Neural progenitor cell (in vitro differentiated cells): ENCODE measurements around the gene SYT5. TPM values are rescaled to one million over a fixed set of nuclear protein-coding genes. Genes with fewer than 3 reads are reported as not detected.

ENCODE experiments used
- DNase-seq: peaks from one replicate; pipeline ENCODE4 v3.0.0-alpha.2; 2016; ENCODE audit warnings: low spot score
- H2AFZ ChIP-seq: fragments of 200-600 bp; sonication (generic); replicated peaks from 2 replicates; pipeline ENCODE4 v1.6.1; 2016; ENCODE audit warnings: antibody characterized with exemption
- H3F3A ChIP-seq: fragments of 200-600 bp; sonication (generic); 2 replicates; pipeline ENCODE4 v1.6.1; 2016; ENCODE audit warnings: antibody characterized with exemption, low read depth
- H3K27ac ChIP-seq: fragments of 200-600 bp; sonication (generic); 2 replicates; pipeline ENCODE4 v1.5.1; 2016; ENCODE audit warnings: mild to moderate bottlenecking
- H3K27me3 ChIP-seq: fragments of 200-600 bp; sonication (generic); 2 replicates; pipeline ENCODE4 v1.6.1; 2016; ENCODE audit warnings: mild to moderate bottlenecking, moderate library complexity
- H3K36me3 ChIP-seq: fragments of 200-600 bp; sonication (generic); 2 replicates; pipeline ENCODE4 v1.5.1; 2016
- H3K4me1 ChIP-seq: fragments of 200-600 bp; sonication (generic); 2 replicates; pipeline ENCODE4 v1.6.1; 2016; ENCODE audit warnings: mixed run types
- H3K4me2 ChIP-seq: fragments of 200-600 bp; sonication (generic); 2 replicates; pipeline ENCODE4 v1.6.1; 2016
- H3K4me3 ChIP-seq: fragments of 200-600 bp; sonication (generic); 2 replicates; pipeline ENCODE4 v1.5.1; 2016
- H3K79me2 ChIP-seq: fragments of 200-600 bp; sonication (generic); 2 replicates; pipeline ENCODE4 v1.6.1; 2016; ENCODE audit warnings: low read depth
- H3K9ac ChIP-seq: fragments of 200-600 bp; sonication (generic); 2 replicates; pipeline ENCODE4 v1.6.1; 2016
- H3K9me3 ChIP-seq: fragments of 200-600 bp; sonication (generic); 2 replicates; pipeline ENCODE4 v1.5.1; 2016; ENCODE audit warnings: low read depth
- H4K20me1 ChIP-seq: fragments of 200-600 bp; sonication (generic); 2 replicates; pipeline ENCODE4 v1.6.1; 2016; ENCODE audit warnings: low read depth
- H3K27ac Mint-ChIP-seq: 3 replicates; pipeline ENCODE4 v1.8.0; 2021; ENCODE audit warnings: mixed read lengths
- H3K27me3 Mint-ChIP-seq: 2 replicates; pipeline ENCODE4 v1.8.0; 2022; ENCODE audit warnings: low read depth, mild to moderate bottlenecking, inconsistent platforms, moderate library complexity, mixed read lengths; ENCODE audit not compliant: insufficient read depth
- H3K36me3 Mint-ChIP-seq: 3 replicates; pipeline ENCODE4 v1.8.0; 2021; ENCODE audit warnings: mixed read lengths
- H3K4me1 Mint-ChIP-seq: 3 replicates; pipeline ENCODE4 v1.8.0; 2021; ENCODE audit warnings: mixed read lengths
- H3K4me3 Mint-ChIP-seq: 3 replicates; pipeline ENCODE4 v1.8.0; 2021; ENCODE audit warnings: mild to moderate bottlenecking, moderate library complexity, mixed read lengths
- H3K9me3 Mint-ChIP-seq: 3 replicates; pipeline ENCODE4 v1.8.0; 2020; ENCODE audit warnings: mixed read lengths
- CTCF ChIP-seq: fragments of 200-600 bp; sonication (generic); IDR thresholded peaks from 2 replicates; pipeline ENCODE4 v1.5.1; 2017; ENCODE audit warnings: antibody characterized with exemption, mild to moderate bottlenecking
- EZH2 ChIP-seq: fragments of 200-600 bp; sonication (generic); IDR thresholded peaks from 2 replicates; pipeline ENCODE4 v1.6.1; 2017; ENCODE audit warnings: antibody characterized with exemption, mild to moderate bottlenecking, moderate library complexity
- EZH2phosphoT487 ChIP-seq: fragments of 200-600 bp; sonication (generic); IDR thresholded peaks from 2 replicates; pipeline ENCODE4 v1.6.1; 2017; ENCODE audit warnings: antibody characterized with exemption
- total RNA-seq: library from RNA; depleted of rRNA; stranded (reverse); fragments of >200 nt; gene quantifications from 2 replicates; pipeline ENCODE4 v1.2.3, GENCODE V29; 2015; ENCODE audit warnings: low replicate concordance

Gene SYT5
- total RNA-seq, 1 donor from 2014 or later: not detected

GRCh38 chr19:55197528-55197927 lies 17.4 kb upstream of the SYT5 start:
- Histone ChIP-seq H3K9ac (no peak overlapping the region), H3K4me3 (no peak overlapping the region), H3K36me3 (no peaks in the 10 kb centered on the region), H3F3A (no peaks in the 10 kb centered on the region), H4K20me1 (no peaks in the 10 kb centered on the region), H3K4me2 (no peak overlapping the region), H3K9me3 (no peaks in the 10 kb centered on the region), H3K27me3 (peaks cover 11% of the 10 kb centered on the region), H3K79me2 (no peaks in the 10 kb centered on the region), H3K4me1 (no peaks in the 10 kb centered on the region), H2AFZ (no peak overlapping the region), H3K27ac (no peak overlapping the region)
- Mint-ChIP-seq H3K4me3 (peak overlapping the region; percentile 41), H3K36me3 (no peaks in the 10 kb centered on the region), H3K27ac (peak overlapping the region; percentile 51), H3K27me3 (peaks cover 16% of the 10 kb centered on the region), H3K9me3 (no peaks in the 10 kb centered on the region), H3K4me1 (no peaks in the 10 kb centered on the region)
- TF ChIP-seq CTCF (no peak), EZH2phosphoT487 (no peak), EZH2 (no peak)
- peak; percentile 39 for DNase-seq

- H2AFZ ChIP-seq: no peak overlapping the region
- H3K36me3 ChIP-seq: no peaks in the 10 kb centered on the region
- TF ChIP-seq EZH2phosphoT487 (no peak), EZH2 (no peak), CTCF (no peak)
- Mint-ChIP-seq H3K4me3 (no peak overlapping the region), H3K36me3 (no peaks in the 10 kb centered on the region), H3K4me1 (no peaks in the 10 kb centered on the region), H3K9me3 (no peaks in the 10 kb centered on the region), H3K27me3 (peaks cover 16% of the 10 kb centered on the region), H3K27ac (no peak overlapping the region)
- H3K27me3 ChIP-seq: peaks cover 11% of the 10 kb centered on the region
- no peaks in the 10 kb centered on the region for H3K9me3 ChIP-seq
- no peak overlapping the region for H3K4me2 ChIP-seq
- DNase-seq: no peak
- no peaks in the 10 kb centered on the region for H4K20me1 ChIP-seq
- H3K79me2 ChIP-seq: no peaks in the 10 kb centered on the region
- H3F3A ChIP-seq: no peaks in the 10 kb centered on the region
- H3K4me3 ChIP-seq: no peak overlapping the region
- no peak overlapping the region for H3K9ac ChIP-seq
- no peak overlapping the region for H3K27ac ChIP-seq
- H3K4me1 ChIP-seq: no peaks in the 10 kb centered on the region
Measured at GRCh38 chr19:55196803-55197202, 16.7 kb upstream of the SYT5 start.

- no peak for DNase-seq
- H3K27ac Mint-ChIP-seq: no peak overlapping the region
- H3K36me3 Mint-ChIP-seq: no peaks in the 10 kb centered on the region
- H3K27me3 Mint-ChIP-seq: peaks cover 12% of the 10 kb centered on the region
- no peak overlapping the region for H3K4me3 Mint-ChIP-seq
- TF ChIP-seq CTCF (no peak), EZH2 (no peak), EZH2phosphoT487 (no peak)
- Histone ChIP-seq H3K36me3 (no peaks in the 10 kb centered on the region), H3K9ac (no peak overlapping the region), H3K4me1 (no peaks in the 10 kb centered on the region), H3K27ac (no peak overlapping the region), H4K20me1 (no peaks in the 10 kb centered on the region), H3K79me2 (no peaks in the 10 kb centered on the region), H3K27me3 (peaks cover 4% of the 10 kb centered on the region), H3K4me3 (no peak overlapping the region), H3F3A (no peaks in the 10 kb centered on the region), H2AFZ (no peak overlapping the region), H3K9me3 (no peaks in the 10 kb centered on the region), H3K4me2 (no peak overlapping the region)
- no peaks in the 10 kb centered on the region for H3K9me3 Mint-ChIP-seq
- peaks cover 4% of the 10 kb centered on the region for H3K4me1 Mint-ChIP-seq
Measured at GRCh38 chr19:55193481-55193880, 13.4 kb upstream of the SYT5 start.
